HepG2 (cell line): ENCODE data around the gene CD79A. TPM values are rescaled to one million over a fixed set of nuclear protein-coding genes. Genes with fewer than 3 reads are reported as not detected.

Experiments used
- ATAC-seq: fragments of 200-7000 bp; cut with Tn5 transposase; 3 replicates; pipeline ENCODE4 v1.9.1; 2020; ENCODE audit warnings: mild to moderate bottlenecking, moderate library complexity
- BruUV-seq: library from RNA; stranded (reverse); fragments of 400-500 nt; replicated peaks from 2 replicates; lab custom pipeline; 2021; lab: Mats Ljungman, UMichigan
- CTCF ChIA-PET: fragments of 300-600 bp; formaldehyde crosslinking; extraction: SDS; loops from one replicate; lab custom pipeline; 2021; ENCODE audit warnings: low total read pairs, inconsistent platforms, low intra/inter-chr PET ratio; lab: Yijun Ruan, JAX
- POLR2A ChIA-PET: fragments of 350-600 bp; sonication (Branson Sonifier 250); formaldehyde crosslinking; loops from one replicate; lab custom pipeline; 2020; ENCODE audit warnings: antibody characterized with exemption, inconsistent platforms; lab: Yijun Ruan, JAX
- DNase-seq: peaks from one replicate; pipeline ENCODE4 v3.0.0-alpha.2; 2015; ENCODE audit warnings: low spot score
- FAIRE-seq: peaks from 3 replicates; lab custom pipeline; 2011; peaks lifted over from hg19 to GRCh38; lab: Jason Lieb, UNC
- H2AFZ ChIP-seq: one replicate; pipeline ENCODE4 v1.6.1; 2011; ENCODE audit warnings: low read length, inconsistent platforms
- H3K27ac ChIP-seq: fragments of 300-600 bp; 3 replicates; pipeline ENCODE4 v1.8.0; 2011; ENCODE audit warnings: mixed run types, mild to moderate bottlenecking, mixed read lengths, low read length, inconsistent platforms; ENCODE audit not compliant: insufficient read depth; ENCODE audit errors: extremely low read length
- H3K27me3 ChIP-seq, 2 experiments: fragments of 200-600 bp in 1 of 2; 2 replicates in 1 of 2; 3 replicates in 1 of 2; pipeline versions ENCODE4 v1.6.0 to v1.8.0; 2011; ENCODE audit warnings: low read length in 2 of 2, mild to moderate bottlenecking in 2 of 2, moderate library complexity in 2 of 2, inconsistent platforms in 1 of 2; ENCODE audit not compliant: insufficient read depth in 2 of 2, control insufficient read depth in 1 of 2
- H3K36me3 ChIP-seq, 2 experiments: fragments of 200-600 bp in 1 of 2; replicated peaks in 1 of 2; 2 replicates in 1 of 2; 3 replicates in 1 of 2; pipeline versions ENCODE4 v1.5.1 to v1.8.0; 2011; ENCODE audit warnings: low read length in 2 of 2, inconsistent platforms in 1 of 2; ENCODE audit not compliant: insufficient read depth in 2 of 2, control insufficient read depth in 1 of 2
- H3K4me1 ChIP-seq: 2 replicates; pipeline ENCODE4 v1.5.1; 2012; ENCODE audit warnings: low read length, inconsistent platforms; ENCODE audit not compliant: insufficient read depth
- H3K4me2 ChIP-seq: 2 replicates; pipeline ENCODE4 v1.6.0; 2011; ENCODE audit warnings: low read depth, low read length, inconsistent platforms
- H3K4me3 ChIP-seq, 3 experiments: fragments of 200-600 bp in 1 of 3; sonication (generic), shearing (Covaris generic) in 1 of 3; replicated peaks in 1 of 3; 2 replicates each; pipeline ENCODE4 v1.5.1; 2011 to 2016; ENCODE audit warnings: low read length in 3 of 3, inconsistent platforms in 2 of 3, low read depth in 2 of 3, mild to moderate bottlenecking in 2 of 3, control low read depth in 1 of 3, mixed read lengths in 1 of 3; ENCODE audit not compliant: insufficient read depth in 1 of 3
- H3K79me2 ChIP-seq: one replicate; pipeline ENCODE4 v1.6.1; 2011; ENCODE audit warnings: low read length, inconsistent platforms; ENCODE audit not compliant: insufficient read depth
- H3K9ac ChIP-seq: 2 replicates; pipeline ENCODE4 v1.6.0; 2011; ENCODE audit warnings: mild to moderate bottlenecking, low read depth, low read length, inconsistent platforms; ENCODE audit not compliant: insufficient read depth
- H3K9me3 ChIP-seq: 2 replicates; pipeline ENCODE4 v1.5.1; 2012; ENCODE audit warnings: mild to moderate bottlenecking, low read length
- H4K20me1 ChIP-seq: 2 replicates; pipeline ENCODE4 v1.6.0; 2011; ENCODE audit warnings: inconsistent platforms, mild to moderate bottlenecking, low read length, moderate library complexity; ENCODE audit not compliant: insufficient read depth
- DR1 ChIP-seq: sonication (generic); formaldehyde crosslinking; IDR thresholded peaks from 2 replicates; pipeline ENCODE4 v1.8.0; 2021; ENCODE audit warnings: mild to moderate bottlenecking, missing genetic modification reagents, inconsistent platforms
- E2F1 ChIP-seq: sonication (generic); formaldehyde crosslinking; IDR thresholded peaks from 2 replicates; pipeline ENCODE4 v1.5.0; 2020; ENCODE audit warnings: missing genetic modification reagents
- IRF9 ChIP-seq: sonication (generic); formaldehyde crosslinking; IDR thresholded peaks from 2 replicates; pipeline ENCODE4 v1.8.0; 2022; ENCODE audit warnings: missing genetic modification reagents, mild to moderate bottlenecking, borderline replicate concordance
- MLLT10 ChIP-seq: sonication (generic); formaldehyde crosslinking; IDR thresholded peaks from 2 replicates; pipeline ENCODE4 v1.4.0; 2020; ENCODE audit warnings: missing genetic modification reagents
- NFIC ChIP-seq: IDR thresholded peaks from 2 replicates; pipeline ENCODE4 v1.6.1; 2012; ENCODE audit warnings: mild to moderate bottlenecking, low read length, inconsistent platforms
- PHF5A ChIP-seq: IDR thresholded peaks from one replicate; pipeline ENCODE4 v1.6.1; 2018; ENCODE audit warnings: low read depth, missing genetic modification reagents; ENCODE audit not compliant: unreplicated experiment
- POLR2A ChIP-seq, 2 experiments: IDR thresholded peaks; 2 replicates each; pipeline ENCODE4 v1.6.1; 2011; ENCODE audit warnings: low read depth in 2 of 2, low read length in 2 of 2, mild to moderate bottlenecking in 1 of 2, moderate library complexity in 1 of 2; ENCODE audit not compliant: insufficient read depth in 1 of 2
- TOPORS ChIP-seq: sonication (generic); formaldehyde crosslinking; IDR thresholded peaks from 2 replicates; pipeline ENCODE4 v1.8.0; 2023; ENCODE audit warnings: mild to moderate bottlenecking, missing genetic modification reagents
- YEATS2 ChIP-seq: sonication (generic); formaldehyde crosslinking; IDR thresholded peaks from 2 replicates; pipeline ENCODE4 v1.4.0; 2020; ENCODE audit warnings: missing genetic modification reagents, borderline replicate concordance
- ZFP36L2 ChIP-seq: sonication (generic); formaldehyde crosslinking; IDR thresholded peaks from 2 replicates; pipeline ENCODE4 v1.4.0; 2020; ENCODE audit warnings: missing genetic modification reagents
- ZFP82 ChIP-seq: sonication (generic); formaldehyde crosslinking; IDR thresholded peaks from 2 replicates; pipeline ENCODE4 v1.5.1; 2020; ENCODE audit warnings: mild to moderate bottlenecking, missing genetic modification reagents, borderline replicate concordance
- ZFY ChIP-seq: sonication (generic); formaldehyde crosslinking; IDR thresholded peaks from 2 replicates; pipeline ENCODE4 v1.4.0; 2020; ENCODE audit warnings: missing genetic modification reagents
- ZKSCAN1 ChIP-seq: fragments of 150-350 bp; IDR thresholded peaks from 2 replicates; pipeline ENCODE4 v1.6.1; 2014; ENCODE audit warnings: low read length
- ZNF354B ChIP-seq: sonication (generic); formaldehyde crosslinking; IDR thresholded peaks from 2 replicates; pipeline ENCODE4 v1.8.0; 2022; ENCODE audit warnings: mild to moderate bottlenecking, missing genetic modification reagents
- ZNF598 ChIP-seq: sonication (generic); formaldehyde crosslinking; IDR thresholded peaks from 2 replicates; pipeline ENCODE4 v1.5.1; 2020; ENCODE audit warnings: mild to moderate bottlenecking, missing genetic modification reagents, borderline replicate concordance
- ZNF629 ChIP-seq: sonication (generic); formaldehyde crosslinking; conservative IDR thresholded peaks from 2 replicates; pipeline ENCODE4 v1.5.0; 2020; ENCODE audit warnings: missing genetic modification reagents
- ZNF709 ChIP-seq: sonication (generic); formaldehyde crosslinking; IDR thresholded peaks from 2 replicates; pipeline ENCODE4 v1.5.0; 2020; ENCODE audit warnings: mild to moderate bottlenecking, missing genetic modification reagents
- ZSCAN9 ChIP-seq: IDR thresholded peaks from 2 replicates; pipeline ENCODE4 v1.6.1; 2016; ENCODE audit warnings: borderline replicate concordance
- ZZZ3 ChIP-seq: sonication (generic); formaldehyde crosslinking; IDR thresholded peaks from 2 replicates; pipeline ENCODE4 v1.4.0; 2020; ENCODE audit warnings: missing genetic modification reagents, mild to moderate bottlenecking, borderline replicate concordance
- WGBS: methylation state at CpG from one replicate; pipeline ENCODE4 v1.1.6; 2017; ENCODE audit warnings: low lambda C conversion rate; 5-methylcytosine and 5-hydroxymethylcytosine counted together
- in situ Hi-C: cut with HindIII; loops from 2 replicates; pipeline ENCODE4 v1.10.0; 2017; ENCODE audit warnings: low pct_unique_long_range_greater_than_20kb; ENCODE audit not compliant: extremely low pct_ligation_motif_present
- intact Hi-C: fragments of 100-400 bp; cut with micrococcal nuclease; formaldehyde crosslinking; loops from one replicate; pipeline ENCODE4 v1.10.0; 2022; ENCODE audit not compliant: unreplicated experiment
- polyA plus RNA-seq, 8 experiments: library from polyadenylated mRNA; depleted of rRNA in 3 of 8; stranded (reverse) in 7 of 8; unstranded in 1 of 8; fragments of >200 nt; fragmentation: Illumina TruSeq in 4 of 8; extraction: Trizol in 4 of 8; gene quantifications; 2 replicates each; pipeline versions ENCODE4 v1.2.1 to v1.2.3, GENCODE V29; 2011 to 2016; ENCODE audit warnings: low read depth in 4 of 8, missing spikeins in 1 of 8, mixed read lengths in 1 of 8; ENCODE audit not compliant: insufficient read depth in 1 of 8
- total RNA-seq, 5 experiments: library from RNA; depleted of rRNA; stranded (reverse); fragments of >200 nt; fragmentation: Illumina TruSeq; extraction: Trizol; gene quantifications; 2 replicates each; pipeline ENCODE4 v1.2.3, GENCODE V29; 2016; ENCODE audit warnings: low read depth in 1 of 5
- TF ChIP-seq, protein P1 (sequence below): sonication (generic); formaldehyde crosslinking; IDR thresholded peaks from 2 replicates; pipeline ENCODE4 v1.8.0; 2022; ENCODE audit warnings: low read depth, missing genetic modification reagents
- TF ChIP-seq, protein P2 (sequence below): sonication (generic); formaldehyde crosslinking; IDR thresholded peaks from 2 replicates; pipeline ENCODE4 v1.4.0; 2020; ENCODE audit warnings: mild to moderate bottlenecking, missing genetic modification reagents

CD79A gene
- total and polyA plus RNA-seq, 2 of the 13 experiments (the other 11 are each of a cell fraction or from before 2014, with no cell fraction given) = 0.24 to 0.33 TPM

DNA sequence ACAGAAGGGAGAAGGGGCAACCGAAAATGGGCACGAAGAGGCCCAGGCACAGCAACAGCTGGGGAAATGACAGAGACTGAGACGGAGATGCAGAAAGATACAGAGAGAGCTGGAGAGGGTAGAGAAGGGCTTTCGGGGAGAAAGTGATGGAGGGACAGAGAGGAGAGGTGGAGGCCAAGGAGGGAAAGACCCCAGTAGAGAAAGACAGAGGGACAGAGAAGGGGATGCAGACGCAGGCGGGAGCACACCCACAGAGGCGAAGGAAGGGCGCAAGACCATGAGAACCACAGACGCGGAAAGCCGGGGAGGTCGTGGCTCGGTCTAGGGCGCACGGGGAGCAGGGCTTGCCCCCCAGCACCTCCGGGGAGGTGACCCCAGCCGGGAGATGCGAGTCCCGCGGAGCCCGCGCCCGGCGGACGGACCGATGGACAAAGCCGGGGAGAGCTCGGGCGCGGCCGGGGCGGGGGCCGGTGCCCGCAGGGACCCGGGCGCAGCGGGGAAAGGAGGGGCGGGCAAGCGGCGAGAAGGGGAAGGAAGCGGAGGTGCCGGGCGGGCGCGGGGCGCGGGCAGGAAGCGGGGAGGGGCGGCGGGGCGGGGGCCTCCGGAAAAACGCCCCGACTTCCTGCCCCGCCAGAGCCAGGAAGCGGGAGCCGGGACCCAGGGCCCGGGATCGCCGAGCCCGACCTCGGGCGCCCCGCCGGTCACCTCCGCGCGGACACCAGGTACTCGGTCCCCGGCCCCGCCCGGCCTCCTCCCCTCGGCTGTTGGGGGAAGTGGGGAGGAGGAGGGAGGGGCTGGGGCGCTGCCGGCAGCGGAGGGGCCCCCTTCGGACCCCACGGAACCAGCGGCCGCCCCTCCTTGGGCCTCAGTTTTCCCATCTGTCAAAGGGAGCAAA is 5.7 kb downstream of the CD79A start, which contains the start of gene ARHGEF1:
TSS of gene ARHGEF1 (plus strand) at position 617 of the 895 bp plus-strand sequence. CDS start 4,899 bp downstream, outside the sequence.
- no peaks in the 10 kb centered on the region for H3K36me3 ChIP-seq
- no peaks in the 10 kb centered on the region for H3K9me3 ChIP-seq
- peak within 1 kb of the TSS; percentile 93 for H3K4me2 ChIP-seq
- peaks cover 0 to under 1% of the 10 kb centered on the region in 2 experiments; a peak in 2 of 5 replicates for H3K27me3 ChIP-seq
- peak within 1 kb of the TSS; percentile 87 to 95 (median 88) for H3K4me3 ChIP-seq
- 6% methylated on average over 15 of the region's 80 CpGs for WGBS
- H4K20me1 ChIP-seq = no peaks in the 10 kb centered on the region
- no peak for FAIRE-seq
- no peak for DNase-seq
- CTCF ChIA-PET = no interaction called here
- peaks cover 25% of the 10 kb centered on the region for H3K79me2 ChIP-seq
- peak within 1 kb of the TSS; percentile 71 for H3K27ac ChIP-seq
- peaks cover 50% of the 10 kb centered on the region for H3K4me1 ChIP-seq
- in situ Hi-C loops = loop anchor here (5.0 to 10.0 kb wide), 2 partner anchors 52 to 74 kb away; partner anchors contain the start of gene RABAC1
- POLR2A ChIA-PET = interaction anchor here (2.0 kb wide), 2 partner anchors 10 to 23 kb away, joined by 7 to 20 read pairs; partner anchors contain the start of gene RPS19
- intact Hi-C loops = no loop called here
- BruUV-seq = no TSS peak
- ATAC-seq = peak; percentile 12
- peak within 1 kb of the TSS; percentile 76 for H3K9ac ChIP-seq
- H2AFZ ChIP-seq = no peak within 1 kb of the TSS
- TF ChIP-seq ZNF598 (CRISPR knock-in tag) (no peak; the same call in 1 of the 2 replicates), NFIC (no peak), E2F1 (CRISPR knock-in tag) (no peak), ZZZ3 (CRISPR knock-in tag) (no peak), ZFP82 (CRISPR knock-in tag) (no peak), ZNF354B (no peak), ZNF629 (peak; percentile 81), ZNF709 (peak; percentile 36), ZFP36L2 (no peak), TOPORS (CRISPR knock-in tag) (no peak), PHF5A (CRISPR knock-in tag) (no peak), MLLT10 (no peak), ZSCAN9 (CRISPR knock-in tag) (no peak), POLR2A (IDR thresholded peaks at IDR 0.05; ENCODE audit: insufficient read depth in 1 of 2, low read depth in 2 of 2, low read length in 2 of 2) (peak in 1 of 2 experiments; percentile 53; a peak in 1 of 4 replicates), YEATS2 (CRISPR knock-in tag) (no peak), DR1 (CRISPR knock-in tag) (no peak), IRF9 (CRISPR knock-in tag) (no peak), ZKSCAN1 (no peak), ZFY (CRISPR knock-in tag) (peak; percentile 53; the same call in 1 of the 2 replicates)
- TF ChIP-seq, protein P1, sequence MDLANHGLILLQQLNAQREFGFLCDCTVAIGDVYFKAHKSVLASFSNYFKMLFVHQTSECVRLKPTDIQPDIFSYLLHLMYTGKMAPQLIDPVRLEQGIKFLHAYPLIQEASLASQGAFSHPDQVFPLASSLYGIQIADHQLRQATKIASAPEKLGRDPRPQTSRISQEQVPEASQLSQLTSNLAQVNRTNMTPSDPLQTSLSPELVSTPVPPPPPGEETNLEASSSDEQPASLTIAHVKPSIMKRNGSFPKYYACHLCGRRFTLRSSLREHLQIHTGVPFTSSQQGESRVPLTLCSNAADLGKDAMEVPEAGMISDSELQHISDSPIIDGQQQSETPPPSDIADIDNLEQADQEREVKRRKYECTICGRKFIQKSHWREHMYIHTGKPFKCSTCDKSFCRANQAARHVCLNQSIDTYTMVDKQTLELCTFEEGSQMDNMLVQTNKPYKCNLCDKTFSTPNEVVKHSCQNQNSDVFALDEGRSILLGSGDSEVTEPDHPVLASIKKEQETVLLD (CRISPR knock-in tag) = peak; percentile 36
- TF ChIP-seq, protein P2, sequence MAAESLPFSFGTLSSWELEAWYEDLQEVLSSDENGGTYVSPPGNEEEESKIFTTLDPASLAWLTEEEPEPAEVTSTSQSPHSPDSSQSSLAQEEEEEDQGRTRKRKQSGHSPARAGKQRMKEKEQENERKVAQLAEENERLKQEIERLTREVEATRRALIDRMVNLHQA = no peak
